Right lobe of liver (tissue), 4 donors: ENCODE measurements around the gene DCDC1.

Experiments
- CTCF ChIP-seq, 4 donors: fragments of 200-600 bp in 3 of 4; fragments of 450-650 bp in 1 of 4; IDR thresholded peaks; one replicate each; pipeline versions ENCODE4 v1.5.1 to v1.8.0; 2016 to 2022; ENCODE audit warnings: antibody characterized with exemption in 4 of 4, mild to moderate bottlenecking in 2 of 4
- POLR2A ChIP-seq: fragments of 450-650 bp; IDR thresholded peaks from one replicate; pipeline ENCODE4 v1.6.1; 2017; ENCODE audit warnings: antibody characterized with exemption, mild to moderate bottlenecking
- donor health status: DM: no; HTN: no; CAD: no.
- donor health status: DM: no; HTN: no; CAD: no.
- donor health status: DM: no; HTN: yes; CAD: no.

- TF ChIP-seq CTCF (IDR thresholded peaks at IDR 0.05), result no peak
- no peak for TF ChIP-seq POLR2A
These were observed 308.7 kb downstream of the DCDC1 start for GRCh38 chr11:31060880-31061279.
